UCSD-AML1 (cell line): ENCODE results near the gene SLC2A11.
"Not testable (repeated sequence)": the region's sequence is repeated elsewhere in the genome, so short reads cannot be mapped to it uniquely, and the experiment has no call there.

ENCODE experiments used
- DNase-seq: peaks from one replicate; lab custom pipeline; 2025; ENCODE audit not compliant: unreplicated experiment; lab: John Stamatoyannopoulos, UW

Gene SLC2A11

DNA sequence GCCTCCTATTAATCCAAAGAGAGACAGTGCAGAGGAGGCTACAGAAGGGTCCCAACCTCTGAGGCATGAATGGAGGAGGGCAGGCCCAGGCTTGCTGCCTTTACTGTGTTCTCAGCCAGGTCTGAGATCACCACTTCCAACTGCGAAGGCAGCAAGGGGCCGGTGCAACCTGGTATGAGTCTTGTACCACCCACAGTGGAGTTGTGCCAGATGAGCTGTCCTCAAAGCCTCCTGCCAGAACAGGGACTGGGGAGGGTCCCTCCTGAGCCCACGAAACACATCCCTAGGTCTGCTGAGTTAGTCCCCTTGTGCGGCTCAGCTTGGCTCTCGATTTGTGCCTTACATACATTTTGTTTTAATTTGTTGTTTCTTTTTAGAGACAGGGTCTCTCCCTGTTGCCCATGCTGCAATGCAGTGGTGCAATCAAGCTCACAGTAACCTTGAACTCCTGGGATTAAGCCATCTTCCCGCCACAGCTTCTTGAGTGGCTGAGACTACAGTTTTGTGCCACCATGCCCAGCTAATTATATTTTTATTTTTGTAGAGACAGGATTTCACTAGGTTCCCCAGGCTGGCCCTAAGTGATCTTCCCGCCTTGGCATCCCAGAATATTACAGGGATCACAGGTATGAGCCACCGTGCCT, 45.8 kb downstream of the SLC2A11 start:
- DNase-seq: no peak

GRCh38 chr22:23904573-23905254, 47.0 kb downstream of the SLC2A11 start:
- DNase-seq: no peak

DNA sequence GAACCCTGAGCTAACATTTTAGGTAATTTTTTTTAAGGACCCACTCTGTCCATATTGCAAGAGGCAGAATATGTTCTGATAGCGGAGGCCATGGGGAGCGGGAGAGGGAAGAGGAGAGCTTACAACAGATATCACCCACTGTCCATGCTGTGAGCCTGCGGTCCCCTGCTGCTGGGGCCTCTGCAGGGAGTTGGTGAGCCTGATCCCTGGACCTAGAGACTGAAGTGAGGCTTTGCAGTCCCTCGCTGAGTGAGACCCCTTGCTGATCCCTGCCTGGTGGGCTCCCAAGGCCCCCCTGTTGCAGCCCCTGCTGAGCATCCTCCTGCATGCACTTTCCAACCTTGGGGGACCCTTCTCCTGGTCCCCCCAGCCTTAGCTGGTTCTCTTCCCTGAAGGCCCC, 49.0 kb downstream of the SLC2A11 start:
- no peak for DNase-seq

DNA sequence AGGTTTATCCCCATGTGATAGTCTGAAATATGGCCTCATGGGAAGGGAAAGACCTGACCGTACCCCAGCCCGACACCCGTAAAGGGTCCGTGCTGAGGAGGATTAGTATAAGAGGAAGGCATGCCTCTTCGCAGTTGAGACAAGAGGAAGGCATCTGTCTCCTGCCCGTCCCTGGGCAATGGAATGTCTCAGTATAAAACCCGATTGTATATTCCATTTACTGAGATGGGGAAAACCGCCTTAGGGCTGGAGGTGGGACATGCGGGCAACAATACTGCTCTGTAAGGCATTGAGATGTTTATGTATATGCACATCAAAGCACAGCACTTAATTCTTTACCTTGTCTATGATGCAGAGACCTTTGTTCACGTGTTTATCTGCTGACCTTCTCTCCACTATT, 49.7 kb downstream of the SLC2A11 start:
- not testable (repeated sequence) for DNase-seq

DNA sequence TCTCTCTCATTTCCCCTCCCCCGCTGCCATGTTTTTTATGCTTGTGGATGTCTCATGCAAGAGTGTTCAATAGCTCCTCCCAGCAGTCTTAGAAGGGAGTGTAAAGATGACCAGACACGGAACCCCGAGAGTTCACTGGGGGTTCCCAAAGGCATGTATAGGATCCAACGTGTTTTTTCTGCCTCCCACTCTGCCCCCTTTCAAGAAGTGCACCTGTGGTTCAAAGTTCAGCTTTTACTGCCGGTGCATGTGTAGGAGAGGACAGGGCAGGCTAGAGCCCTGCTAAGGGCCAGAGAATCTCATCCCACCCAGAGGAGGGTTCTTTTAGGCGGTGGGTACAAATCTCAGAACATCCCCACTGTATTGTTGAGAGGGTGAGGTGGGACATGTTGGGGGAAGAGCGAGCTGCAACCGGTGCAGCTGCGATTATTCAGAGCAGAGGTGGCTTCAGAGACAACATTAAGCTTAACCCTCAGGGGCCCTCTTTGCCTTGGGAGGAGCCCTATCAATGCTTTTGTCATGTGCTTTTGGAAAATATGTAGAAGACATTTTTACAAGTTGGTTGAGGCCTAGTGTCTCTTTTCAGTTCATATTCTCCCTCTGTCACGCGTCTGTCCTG, 51.0 kb downstream of the SLC2A11 start:
- no peak for DNase-seq

- DNase-seq: no peak
Observed at GRCh38 chr22:23909296-23909898, 51.7 kb downstream of the SLC2A11 start.

DNA sequence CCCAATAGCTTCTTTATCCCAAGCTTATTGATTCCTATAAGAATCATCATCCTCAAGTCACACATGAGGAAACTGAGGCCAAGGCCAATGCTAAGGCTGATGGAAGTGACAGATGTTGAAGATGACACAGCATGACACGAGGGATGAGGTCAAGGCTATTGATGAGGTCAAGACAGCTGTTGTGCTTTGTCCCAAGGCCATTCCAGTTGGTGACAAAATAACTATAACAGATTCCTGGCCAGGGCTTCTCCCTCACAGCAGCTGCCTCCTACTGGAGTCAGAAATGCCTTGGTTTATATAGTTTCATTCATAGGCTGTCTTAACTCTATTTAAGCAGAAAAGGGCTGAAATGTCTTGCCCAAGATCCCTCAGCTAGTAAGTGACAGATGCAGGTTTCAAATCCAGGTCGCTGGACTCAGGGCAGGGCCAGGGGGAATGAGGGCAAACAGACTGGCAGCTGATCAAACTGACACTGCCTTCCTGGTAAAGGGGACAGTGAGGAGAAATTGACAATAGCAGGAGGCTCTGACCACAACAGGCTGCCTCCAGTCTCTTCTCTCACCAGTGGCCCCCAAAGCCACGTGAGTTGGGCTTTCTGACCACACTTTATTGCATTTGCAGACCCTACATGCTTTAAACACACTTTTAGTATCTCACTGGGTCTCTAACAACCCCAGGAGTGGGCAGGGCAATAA, 53.0 kb downstream of the SLC2A11 start:
- no peak for DNase-seq

- no peak for DNase-seq
Observed at GRCh38 chr22:23911318-23911980, 53.8 kb downstream of the SLC2A11 start.

- DNase-seq: no peak
Observed at GRCh38 chr22:23912293-23912903, 54.7 kb downstream of the SLC2A11 start.

DNA sequence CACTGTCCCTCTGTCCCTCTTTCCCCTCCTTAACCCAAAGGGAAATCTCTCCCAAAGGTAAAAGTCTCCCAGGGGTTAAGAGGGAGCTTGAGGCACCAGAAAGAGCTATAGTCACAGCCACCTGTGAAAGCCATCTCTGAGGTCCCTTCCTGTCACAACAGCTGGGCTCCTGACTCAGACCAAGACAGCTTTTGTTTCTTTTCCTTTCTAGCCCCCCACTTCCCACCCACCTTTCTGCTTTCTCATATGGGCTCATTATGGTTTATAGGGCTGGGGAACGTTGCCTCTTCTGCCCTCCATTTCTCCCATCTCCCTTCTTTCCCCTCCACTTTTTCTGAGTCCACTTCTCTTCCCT, 55.6 kb downstream of the SLC2A11 start:
- no peak for DNase-seq

GRCh38 chr22:23913661-23914353, 56.1 kb downstream of the SLC2A11 start:
- peak; percentile 100 for DNase-seq

DNA sequence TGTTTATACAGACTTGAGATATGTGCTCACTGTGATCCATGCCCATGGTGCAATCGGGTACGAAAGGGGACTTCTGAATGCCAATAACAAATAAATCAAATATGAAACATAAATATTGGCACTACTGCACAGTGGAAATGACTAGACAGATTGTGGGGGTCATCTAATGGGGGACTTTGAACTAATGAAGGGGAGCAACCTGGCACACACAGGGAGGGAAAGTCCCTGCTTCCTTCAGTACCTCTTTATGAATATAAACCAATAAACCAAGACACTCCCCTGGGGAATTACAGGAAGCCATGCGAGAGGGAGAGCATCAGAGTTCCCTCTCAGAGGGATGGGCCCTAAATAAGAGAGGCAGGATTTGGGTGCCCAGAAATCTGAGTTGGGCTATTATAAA, 57.6 kb downstream of the SLC2A11 start:
- DNase-seq: no peak

GRCh38 chr22:23920267-23920611, 62.6 kb downstream of the SLC2A11 start:
- not testable (repeated sequence) for DNase-seq

GRCh38 chr22:23921586-23922201, 64.0 kb downstream of the SLC2A11 start:
- DNase-seq: not testable (repeated sequence)

DNA sequence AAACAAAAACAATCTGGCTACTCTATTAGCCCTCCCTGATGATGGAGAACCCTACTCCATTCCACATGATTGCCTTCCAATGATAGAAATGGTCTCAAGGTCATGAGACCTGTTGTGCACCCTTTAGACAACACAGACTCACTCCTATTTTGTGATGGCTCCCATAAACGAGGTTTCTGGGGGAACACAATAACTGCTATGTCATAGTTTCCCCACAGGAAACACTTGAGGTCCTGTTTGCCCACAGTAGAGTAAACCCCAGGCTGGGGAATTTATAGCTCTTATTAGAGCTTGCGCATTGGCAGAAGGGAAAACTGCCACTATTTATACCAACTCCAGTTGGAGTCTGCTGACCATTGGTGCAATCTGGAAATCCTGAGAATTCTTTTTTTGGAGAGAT, 65.2 kb downstream of the SLC2A11 start:
- DNase-seq: no peak

DNA sequence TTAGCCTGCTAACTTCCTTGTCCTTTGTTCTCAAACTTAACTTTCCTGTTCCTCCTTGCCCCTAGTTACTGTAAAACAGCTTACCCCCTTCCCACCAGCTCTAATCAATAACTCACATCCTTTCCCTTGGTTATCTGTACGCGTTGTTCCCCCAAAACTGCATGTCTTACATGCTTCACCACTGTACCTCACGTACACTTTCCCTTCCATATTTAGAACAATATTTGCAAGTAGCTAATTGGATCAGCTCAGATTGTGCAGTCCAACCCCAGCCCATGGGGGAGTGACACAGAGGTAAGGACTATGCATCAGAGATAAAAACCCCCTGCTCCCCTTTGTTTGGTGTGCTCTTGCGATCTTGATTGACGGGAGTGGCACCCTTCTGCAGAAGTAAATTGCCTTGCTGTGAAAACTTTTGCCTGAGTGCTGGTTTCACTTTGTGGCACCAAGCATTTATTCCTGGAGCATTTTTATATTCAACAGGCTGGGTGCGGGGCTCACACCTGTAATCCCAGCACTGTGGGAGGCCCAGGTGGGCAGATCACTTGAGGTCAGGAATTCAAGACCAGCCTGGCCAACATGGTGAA, 67.4 kb downstream of the SLC2A11 start:
- no peak for DNase-seq

DNA sequence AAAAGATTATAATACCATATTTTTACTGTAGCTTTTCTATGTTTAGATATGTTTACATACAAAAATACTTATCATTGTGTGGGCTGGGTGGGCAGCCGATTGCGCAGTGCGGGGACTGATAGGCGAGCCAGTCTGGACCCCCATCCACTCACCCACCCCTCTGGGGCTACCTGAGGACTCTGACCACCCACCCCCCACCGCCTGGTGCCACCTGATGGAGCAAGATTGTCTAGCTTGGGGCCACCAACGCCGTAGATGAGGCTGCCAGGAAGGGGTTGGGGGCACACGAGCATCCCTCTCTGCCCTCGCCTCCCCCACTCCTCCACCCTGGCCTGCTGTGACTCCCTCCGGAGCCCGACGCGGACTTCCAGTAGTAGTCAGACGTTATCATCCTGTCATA, 68.9 kb downstream of the SLC2A11 start:
- no peak for DNase-seq
